GM12878 (cell line): ENCODE results near the gene DUS1L.

Experiments used
- ATF3 ChIP-seq: IDR thresholded peaks from 2 replicates; pipeline ENCODE4 v1.6.1; 2011; ENCODE audit warnings: low read depth, mild to moderate bottlenecking, low read length, moderate library complexity, borderline replicate concordance; ENCODE audit errors: extremely low read depth
- CTCF ChIP-seq, 3 experiments: IDR thresholded peaks in 2 of 3; conservative IDR thresholded peaks in 1 of 3; 2 replicates each; pipeline ENCODE4 v1.5.1; 2011; ENCODE audit warnings: low read depth in 3 of 3, low read length in 3 of 3, mild to moderate bottlenecking in 3 of 3, control low read depth in 2 of 3, moderate library complexity in 2 of 3, inconsistent platforms in 1 of 3, mixed read lengths in 1 of 3; ENCODE audit not compliant: control insufficient read depth in 2 of 3, insufficient read depth in 1 of 3; ENCODE audit errors: extremely low read depth in 1 of 3
- EP300 ChIP-seq, 2 experiments: fragments of 150-350 bp in 1 of 2; IDR thresholded peaks; 2 replicates each; pipeline ENCODE4 v1.6.1; 2011 to 2012; ENCODE audit warnings: low read depth in 2 of 2, low read length in 2 of 2, borderline replicate concordance in 1 of 2, improper control_type of control experiment in 1 of 2, inconsistent platforms in 1 of 2; ENCODE audit not compliant: control insufficient read depth in 1 of 2
- EZH2 ChIP-seq: IDR thresholded peaks from 2 replicates; pipeline ENCODE4 v1.6.1; 2012; ENCODE audit warnings: low read depth, mild to moderate bottlenecking, control low read depth, inconsistent platforms, low read length, borderline replicate concordance; ENCODE audit not compliant: control insufficient read depth
- GABPA ChIP-seq: IDR thresholded peaks from 2 replicates; pipeline ENCODE4 v1.6.1; 2014; ENCODE audit warnings: antibody characterized with exemption, low read depth, mild to moderate bottlenecking, inconsistent platforms
- POLR2AphosphoS5 ChIP-seq: IDR thresholded peaks from 2 replicates; pipeline ENCODE4 v1.6.1; 2011; ENCODE audit warnings: mild to moderate bottlenecking, low read length, inconsistent platforms
- RFX5 ChIP-seq: IDR thresholded peaks from 2 replicates; pipeline ENCODE4 v1.6.1; 2011; ENCODE audit warnings: low read depth, low read length, improper control_type of control experiment
- STAT1 ChIP-seq: fragments of 450-650 bp; conservative IDR thresholded peaks from 2 replicates; pipeline ENCODE4 v1.6.1; 2014; ENCODE audit warnings: antibody characterized with exemption, mild to moderate bottlenecking
- STAT3 ChIP-seq: IDR thresholded peaks from 2 replicates; pipeline ENCODE4 v1.6.1; 2011; ENCODE audit warnings: low read depth, low read length, improper control_type of control experiment
- USF2 ChIP-seq: IDR thresholded peaks from 2 replicates; pipeline ENCODE4 v1.6.1; 2011; ENCODE audit warnings: low read depth, low read length, improper control_type of control experiment, borderline replicate concordance

- TF ChIP-seq EZH2 (no peak), POLR2AphosphoS5 (no peak), STAT3 (no peak), GABPA (no peak), USF2 (no peak), CTCF (IDR thresholded peaks at IDR 0.05 in 2 of 3, conservative IDR thresholded peaks at IDR 0.05 in 1 of 3; ENCODE audit: control insufficient read depth in 2 of 3, extremely low read depth in 1 of 3, insufficient read depth in 1 of 3, low read depth in 3 of 3, low read length in 3 of 3) (no peak), STAT1 (no peak), ATF3 (no peak), RFX5 (no peak), EP300 (IDR thresholded peaks at IDR 0.05; ENCODE audit: borderline replicate concordance in 1 of 2, control insufficient read depth in 1 of 2, low read depth in 2 of 2, low read length in 2 of 2) (no peak)
Observed at GRCh38 chr17:82110298-82110697, 44.7 kb upstream of the DUS1L start.
